CMK (cell line): ENCODE measurements around the gene CNTNAP5.

Source experiments
- DNase-seq: peaks from one replicate; pipeline ENCODE4 v3.0.0-alpha.2; 2010; ENCODE audit warnings: low read depth

CNTNAP5 gene

DNA sequence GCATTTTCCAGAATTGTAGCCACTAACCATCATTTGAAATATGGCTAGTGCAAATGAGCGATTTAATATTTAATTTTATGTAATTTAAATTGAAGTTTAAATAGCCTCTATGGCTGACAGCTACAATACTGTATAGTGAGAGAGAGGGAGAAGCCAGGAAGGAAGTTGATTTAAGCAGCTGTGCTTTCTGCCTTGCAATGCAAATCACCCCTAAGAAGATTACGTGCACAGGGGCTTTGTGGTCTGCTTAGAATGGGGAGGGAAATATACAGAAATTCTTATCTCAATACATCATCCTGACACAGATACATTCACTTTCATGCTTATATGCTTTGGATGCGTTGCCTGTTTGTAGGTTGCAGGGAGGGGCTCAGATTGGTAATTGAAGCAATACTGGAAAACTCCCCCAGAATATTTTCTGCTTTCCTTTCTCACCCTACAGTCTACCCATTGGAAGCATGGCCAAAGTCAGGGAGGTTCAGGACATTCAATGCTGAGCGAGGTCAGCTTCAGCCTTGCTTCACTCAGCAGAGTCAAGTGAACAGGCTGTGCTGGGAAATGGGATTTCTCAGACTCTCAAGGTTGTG lies 674.0 kb downstream of the CNTNAP5 start:
- DNase-seq = no peak

DNA sequence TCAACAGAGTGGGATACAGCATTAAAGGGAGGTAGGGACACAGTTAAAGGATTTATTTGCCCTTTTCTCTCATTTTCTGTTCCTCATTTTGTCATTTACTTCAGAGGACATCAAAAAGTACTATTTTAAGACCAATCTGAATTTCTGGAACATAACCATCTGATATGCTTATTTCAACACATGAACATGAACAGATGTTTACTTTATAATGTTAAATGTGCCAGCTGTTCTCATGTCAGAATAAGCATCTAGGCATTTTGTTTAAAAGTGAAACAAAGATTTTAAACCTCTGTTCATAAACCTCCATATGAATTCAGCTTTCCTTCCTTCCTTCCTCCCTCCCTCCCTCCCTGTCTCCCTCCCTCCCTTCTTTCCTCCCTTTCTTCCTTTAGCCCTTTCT lies 677.7 kb downstream of the CNTNAP5 start:
- no peak for DNase-seq

DNA sequence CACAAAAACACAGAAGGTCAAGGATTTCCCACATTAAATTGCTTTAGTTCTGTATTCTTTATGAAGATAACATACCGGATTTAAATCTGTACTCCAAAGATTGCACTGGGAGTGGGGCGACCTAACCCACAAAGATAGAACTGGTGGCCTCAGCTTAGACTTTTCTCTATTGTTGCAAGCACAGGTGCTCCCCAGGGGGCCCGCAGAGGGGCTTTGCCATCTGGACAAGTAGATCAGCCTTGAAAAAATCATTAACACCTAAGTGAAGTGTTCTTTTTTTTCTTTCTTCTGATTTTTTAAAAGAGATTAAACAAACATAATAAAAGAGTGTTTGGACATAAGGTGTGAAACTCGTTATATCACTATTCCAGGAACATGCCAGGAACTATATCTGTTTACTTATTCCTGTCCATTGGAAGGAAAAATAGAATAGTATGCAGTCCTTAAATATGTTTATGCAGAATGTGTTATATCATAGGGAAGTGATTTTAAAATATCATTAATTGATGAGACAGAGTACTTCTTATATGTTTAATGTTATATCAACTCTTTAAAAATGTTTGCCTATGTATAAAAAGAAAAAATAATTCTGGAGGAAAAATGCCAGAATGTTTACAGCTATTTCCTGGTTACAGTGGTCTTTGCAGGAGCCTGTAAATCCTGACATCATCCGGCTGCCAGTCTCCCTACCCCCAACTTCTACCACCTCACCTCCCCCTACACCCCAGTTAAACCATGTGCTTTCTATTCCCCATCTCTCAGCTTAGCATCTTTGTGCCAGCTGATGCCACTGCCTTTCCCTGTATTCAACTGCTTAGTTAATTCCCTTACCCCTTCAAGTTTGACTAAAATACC lies 679.2 kb downstream of the CNTNAP5 start:
- DNase-seq = no peak

DNA sequence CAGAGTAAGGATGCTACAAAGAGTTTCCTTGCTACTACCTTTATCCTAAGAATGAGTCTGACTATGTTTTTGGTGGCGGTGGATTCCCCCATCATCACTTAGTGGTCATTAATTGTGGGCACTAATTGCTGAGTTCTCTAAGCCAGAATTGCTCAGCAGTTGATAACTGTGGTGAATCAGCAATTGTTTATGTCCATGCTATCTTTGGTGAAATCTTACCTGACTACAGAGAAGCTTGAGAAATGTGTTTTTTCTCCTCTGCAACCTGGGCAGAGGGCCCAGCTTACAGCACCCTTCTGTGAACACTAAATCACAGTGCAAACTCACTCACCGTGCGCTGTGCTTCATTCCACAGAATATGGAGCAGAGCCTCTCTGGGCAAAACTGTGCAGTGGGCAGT lies 683.6 kb downstream of the CNTNAP5 start:
- no peak for DNase-seq

DNA sequence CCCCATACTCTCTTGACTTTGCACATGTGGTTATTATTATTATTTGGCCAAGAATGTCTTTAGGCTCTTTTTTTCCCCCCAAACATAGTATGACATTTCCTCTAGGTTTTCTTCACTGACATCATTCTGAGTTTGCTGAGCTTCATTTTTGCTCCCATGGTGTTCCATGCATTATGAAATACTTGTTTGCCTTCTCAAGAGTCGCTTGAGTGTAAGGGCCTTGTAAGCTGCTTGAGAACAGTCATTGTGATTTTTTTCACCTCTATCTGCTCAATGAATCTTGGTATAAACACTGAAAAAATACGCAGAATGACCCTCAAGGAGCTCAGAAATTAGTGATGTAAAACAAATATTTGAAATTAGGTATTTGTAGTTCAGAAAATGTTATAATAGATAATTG lies 688.9 kb downstream of the CNTNAP5 start:
- no peak for DNase-seq

DNA sequence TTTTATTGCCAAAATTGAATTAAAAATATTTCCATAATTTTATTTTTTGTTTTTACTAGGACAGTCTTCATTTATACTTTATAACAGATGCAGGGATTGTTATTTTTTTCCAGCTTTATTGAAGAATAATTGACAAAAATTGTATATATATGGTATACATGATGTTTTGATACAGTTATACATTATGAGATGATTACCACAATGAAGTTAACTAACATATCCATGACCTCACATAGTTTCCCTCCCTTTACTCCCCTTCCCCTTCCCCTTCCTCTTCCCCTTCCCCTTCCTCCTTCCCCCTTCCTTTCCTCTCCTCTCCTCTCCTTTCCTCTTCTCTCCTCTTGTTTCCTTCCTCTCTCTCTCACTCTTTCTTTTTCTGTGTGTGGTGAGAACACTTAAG lies 700.1 kb downstream of the CNTNAP5 start:
- DNase-seq = no peak

DNA sequence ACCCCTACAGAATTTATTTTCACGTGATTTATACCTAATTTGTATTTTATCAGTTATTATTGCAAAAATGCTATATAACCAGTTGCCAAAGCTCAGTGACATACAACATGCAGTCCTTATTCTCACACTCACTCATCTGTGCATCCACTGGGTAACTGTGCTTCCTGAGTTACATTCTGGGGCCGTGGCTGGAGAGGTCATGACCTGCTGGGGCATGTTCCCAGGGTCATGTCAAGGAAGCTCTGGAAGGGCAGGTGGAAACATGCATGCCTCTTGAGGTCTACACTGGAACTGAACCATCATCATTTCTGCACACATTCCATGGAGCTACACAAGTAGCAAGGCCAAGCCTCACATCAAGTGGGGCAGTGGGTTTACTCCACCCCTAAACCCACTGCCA lies 715.5 kb downstream of the CNTNAP5 start:
- DNase-seq = no peak

DNA sequence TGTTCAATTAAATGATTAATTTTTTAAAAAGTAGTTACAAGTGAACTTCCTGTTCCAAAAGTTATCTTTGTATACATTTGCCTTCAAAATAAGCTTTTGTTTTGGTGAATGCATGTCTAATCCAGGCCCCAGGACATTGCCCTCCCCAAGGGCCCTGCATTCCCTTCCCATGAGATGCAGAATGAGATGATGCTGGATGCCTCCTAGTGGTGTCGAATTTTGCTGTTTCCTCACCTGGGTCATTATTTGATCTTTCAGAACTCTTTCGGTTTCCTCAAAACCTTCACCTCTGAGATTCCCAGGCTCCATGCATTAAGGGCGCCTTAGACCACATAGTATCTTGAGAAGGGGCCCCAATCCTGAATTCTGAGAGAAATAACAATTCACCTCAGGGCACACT lies 728.8 kb downstream of the CNTNAP5 start:
- DNase-seq = no peak

DNA sequence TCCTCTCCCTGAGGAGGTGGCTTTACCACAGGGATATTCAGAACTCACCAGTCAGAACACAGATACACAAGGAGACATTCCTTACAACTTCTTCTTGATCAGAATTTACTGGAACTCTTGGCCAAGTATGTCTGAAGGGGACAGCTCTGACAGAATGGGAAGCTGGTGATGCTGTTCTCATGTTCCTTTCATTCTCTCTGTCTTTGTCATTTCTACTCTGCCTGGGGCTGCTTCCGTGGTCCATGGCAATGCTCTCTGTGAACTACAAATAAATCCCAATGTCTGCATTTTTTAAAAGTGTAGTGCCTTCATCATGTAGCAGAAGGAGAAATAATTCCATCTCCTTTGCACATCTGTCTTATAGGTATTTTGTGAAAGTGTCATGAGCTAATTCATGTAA lies 730.3 kb downstream of the CNTNAP5 start:
- DNase-seq = no peak

DNA sequence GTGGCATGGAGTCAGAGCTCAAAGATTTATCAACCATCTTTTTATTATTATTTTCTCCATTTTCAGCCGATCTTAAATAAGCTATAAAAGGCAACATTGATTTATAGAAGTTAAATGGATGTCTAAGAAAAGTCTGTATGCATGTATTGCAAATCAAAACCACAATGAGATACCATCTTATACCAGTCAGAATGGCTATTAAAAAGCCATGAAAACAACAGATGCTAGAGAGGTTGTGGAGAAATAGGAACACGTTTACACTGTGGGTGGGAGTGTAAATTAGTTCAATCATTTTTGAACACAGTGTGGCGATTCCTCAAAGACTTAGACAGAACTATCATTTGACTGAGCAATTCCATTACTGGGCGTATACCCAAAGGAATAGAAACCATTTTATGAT lies 731.0 kb downstream of the CNTNAP5 start:
- no peak for DNase-seq

DNA sequence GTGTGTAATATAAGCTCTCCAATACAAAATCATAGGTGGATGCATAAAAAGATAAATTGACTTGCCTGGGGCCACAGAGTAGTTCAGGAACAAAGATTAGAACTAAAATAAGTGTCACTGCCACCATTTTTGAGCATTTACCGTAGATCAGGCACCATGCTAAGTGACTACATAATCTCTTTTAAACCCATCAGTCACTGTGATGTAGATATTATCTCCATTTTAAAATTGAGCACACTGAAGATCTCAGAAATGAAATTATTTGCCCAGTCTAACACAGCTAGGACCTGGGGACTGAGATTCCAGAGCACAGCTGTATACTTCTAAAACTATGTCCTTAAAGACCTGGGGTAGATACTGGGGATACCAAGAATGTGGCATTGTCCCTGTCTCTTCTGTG lies 737.3 kb downstream of the CNTNAP5 start:
- no peak for DNase-seq

DNA sequence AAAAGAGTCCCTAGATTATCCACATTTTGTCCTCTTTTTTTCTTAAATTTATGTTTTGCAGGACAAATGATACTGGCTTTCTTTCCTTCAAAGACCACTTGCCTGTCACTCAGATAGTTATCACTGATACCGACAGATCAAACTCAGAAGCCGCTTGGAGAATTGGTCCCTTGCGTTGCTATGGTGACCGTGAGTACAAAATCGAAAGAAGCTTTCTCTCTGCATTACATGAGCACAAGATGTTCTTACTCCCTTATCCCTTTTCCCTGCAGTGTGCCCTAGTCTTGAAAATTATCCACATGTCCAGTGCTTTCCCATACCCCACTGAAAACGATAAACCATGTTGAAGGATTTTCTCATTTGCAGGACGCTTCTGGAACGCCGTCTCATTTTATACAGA lies 738.5 kb downstream of the CNTNAP5 start:
- DNase-seq = no peak

DNA sequence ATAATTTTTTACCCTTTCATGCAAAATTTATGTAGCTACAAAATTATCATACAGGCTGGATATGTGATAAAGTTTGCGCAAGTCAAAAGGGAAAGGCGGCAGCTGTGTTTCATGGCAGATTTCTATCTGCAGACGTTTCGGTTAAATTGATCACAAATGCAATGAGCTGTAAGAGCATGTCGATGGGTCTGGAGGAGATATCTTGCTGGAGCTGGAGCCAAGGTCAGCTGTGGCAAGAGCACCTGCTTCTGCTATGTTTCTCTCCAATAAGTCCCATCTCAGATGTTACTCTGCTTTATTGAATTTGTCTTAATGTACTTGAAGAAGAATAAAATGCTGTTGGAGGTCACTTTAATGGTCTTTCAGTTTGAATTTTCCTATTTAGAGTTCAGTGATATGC lies 749.7 kb downstream of the CNTNAP5 start:
- DNase-seq = no peak

DNA sequence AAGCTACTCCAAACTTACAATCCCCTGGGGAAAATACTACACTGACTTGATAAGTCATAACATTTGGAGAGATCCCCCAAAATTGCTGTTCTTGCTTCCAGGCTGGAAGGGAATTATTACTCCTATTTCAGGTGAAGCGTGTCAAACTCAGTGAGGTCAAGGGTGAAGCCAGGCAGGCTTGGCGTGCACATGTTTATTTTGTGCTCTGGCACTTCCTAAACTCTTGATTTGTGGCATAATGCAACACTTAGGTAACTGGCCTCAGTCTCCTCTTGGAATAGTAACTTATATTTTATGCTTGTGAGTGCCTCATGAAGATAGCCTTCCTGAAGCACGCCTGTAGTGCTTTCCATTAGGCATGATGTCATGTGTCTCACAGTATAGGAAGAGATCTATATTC lies 751.2 kb downstream of the CNTNAP5 start:
- DNase-seq = no peak

DNA sequence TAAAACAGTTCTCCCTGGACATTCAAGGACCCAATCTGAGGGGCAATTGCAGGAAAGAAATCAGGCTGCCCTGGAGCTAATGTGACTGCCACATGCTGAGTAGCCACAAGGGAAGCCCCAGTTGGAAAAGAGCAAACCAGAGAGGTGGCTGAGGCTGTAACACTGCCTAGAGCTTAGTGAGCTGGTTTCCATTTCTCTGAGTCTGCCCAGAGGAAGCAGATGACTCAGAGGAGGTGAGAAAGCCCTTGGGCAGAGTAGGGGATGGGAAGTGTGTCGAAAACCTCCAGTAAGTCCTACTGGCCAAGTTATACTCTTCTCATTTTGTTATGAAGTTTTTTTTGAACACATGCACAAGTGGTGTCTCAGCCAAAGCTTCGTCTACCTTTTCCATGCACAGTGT lies 753.0 kb downstream of the CNTNAP5 start:
- no peak for DNase-seq

DNA sequence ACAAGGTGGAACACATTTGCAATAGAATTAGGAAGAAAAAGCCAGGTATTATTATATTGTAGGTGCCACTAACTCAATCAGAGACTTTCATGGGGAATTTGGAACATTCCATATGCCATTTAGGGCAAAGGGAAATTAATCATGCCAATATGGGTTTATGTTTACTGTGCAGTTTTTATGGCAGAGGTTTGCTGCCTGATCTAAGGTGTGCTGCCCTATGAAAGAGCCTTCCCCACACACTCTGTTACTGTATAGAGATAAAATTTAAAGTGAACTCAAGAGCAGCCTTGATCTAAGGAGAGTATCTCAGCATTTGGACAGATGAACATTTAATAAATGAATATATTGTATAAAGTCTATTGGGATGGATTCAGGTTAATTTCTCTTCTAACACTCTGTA lies 771.6 kb downstream of the CNTNAP5 start:
- DNase-seq = no peak

DNA sequence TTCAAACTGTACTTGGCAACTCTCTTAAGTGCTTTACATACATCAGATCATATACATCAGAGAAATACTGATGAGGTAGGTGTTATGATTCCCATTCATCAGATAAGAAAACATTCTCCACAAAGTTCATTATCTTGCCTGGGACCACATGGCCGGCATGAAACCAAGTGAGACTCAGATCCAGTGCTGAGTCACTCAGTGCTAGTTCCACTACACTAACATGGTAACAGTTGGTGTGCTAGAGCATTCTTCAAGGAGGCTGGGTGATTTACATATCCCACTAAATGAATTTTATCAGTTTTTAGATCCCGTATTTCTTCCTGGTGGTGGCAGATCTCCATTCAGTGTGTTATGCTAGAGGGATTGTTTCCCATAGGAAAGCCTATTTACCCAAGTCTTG lies 772.0 kb downstream of the CNTNAP5 start:
- DNase-seq = no peak

DNA sequence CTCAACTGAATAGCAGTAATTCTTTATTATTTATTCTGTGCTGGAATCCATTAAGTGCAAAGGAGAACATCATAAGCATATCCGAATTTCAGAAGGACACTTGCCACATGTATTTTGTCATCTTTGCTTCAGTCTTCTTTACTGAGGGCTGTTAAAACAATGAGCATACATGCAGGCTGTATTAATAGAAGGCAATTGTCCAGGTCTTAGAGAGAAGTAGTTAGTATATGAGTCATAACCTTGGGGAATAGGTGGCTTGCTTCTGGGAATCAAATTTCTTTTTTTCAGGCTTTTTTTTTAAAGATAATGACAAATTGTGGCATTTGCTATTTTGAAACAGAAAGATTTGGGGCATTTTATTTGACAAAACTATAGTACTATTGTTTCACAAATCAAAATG lies 773.5 kb downstream of the CNTNAP5 start:
- no peak for DNase-seq

DNA sequence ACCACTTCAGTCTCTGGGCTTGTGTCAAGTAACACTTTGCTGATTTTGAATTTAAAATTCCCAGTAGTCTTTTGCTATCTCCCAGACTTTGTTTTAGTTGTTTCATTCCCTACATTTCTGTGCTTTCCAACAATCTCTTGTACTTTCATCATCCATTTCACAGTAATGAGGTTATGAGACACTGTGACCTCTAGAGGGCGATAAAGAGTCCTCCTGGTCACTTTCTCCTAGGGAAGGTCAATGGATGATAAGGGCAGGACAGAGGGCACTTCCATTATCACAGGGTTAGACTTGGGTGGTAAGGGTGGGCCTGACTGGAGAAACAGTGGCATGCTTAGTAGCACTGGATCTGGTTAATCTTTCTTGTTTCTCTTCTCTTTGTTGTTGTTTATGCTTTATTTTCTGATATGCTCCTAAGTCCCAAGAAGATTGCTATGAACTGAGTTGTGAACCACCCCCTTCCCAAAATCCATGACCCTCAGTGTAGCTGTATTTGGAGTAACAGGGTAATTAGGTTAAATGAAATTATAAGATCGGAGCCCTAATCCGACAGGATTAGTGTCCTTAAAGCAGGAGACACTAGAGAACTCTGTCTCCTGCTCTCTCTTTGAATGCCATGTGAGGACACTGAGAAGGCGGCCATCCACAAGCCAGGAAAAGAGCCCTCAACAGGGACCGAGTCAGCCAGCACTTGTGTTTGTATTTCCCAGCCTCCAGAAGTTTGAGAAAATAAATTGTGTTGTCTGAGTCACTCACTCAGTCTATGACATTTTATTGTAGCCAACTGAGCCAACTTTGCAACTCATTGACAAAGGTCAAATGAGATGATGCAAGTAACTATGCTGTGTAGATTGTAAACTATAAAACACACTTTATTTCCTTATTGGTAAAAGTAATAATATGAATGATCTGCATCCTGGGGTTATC lies 779.2 kb downstream of the CNTNAP5 start:
- DNase-seq = peak; percentile 8

DNA sequence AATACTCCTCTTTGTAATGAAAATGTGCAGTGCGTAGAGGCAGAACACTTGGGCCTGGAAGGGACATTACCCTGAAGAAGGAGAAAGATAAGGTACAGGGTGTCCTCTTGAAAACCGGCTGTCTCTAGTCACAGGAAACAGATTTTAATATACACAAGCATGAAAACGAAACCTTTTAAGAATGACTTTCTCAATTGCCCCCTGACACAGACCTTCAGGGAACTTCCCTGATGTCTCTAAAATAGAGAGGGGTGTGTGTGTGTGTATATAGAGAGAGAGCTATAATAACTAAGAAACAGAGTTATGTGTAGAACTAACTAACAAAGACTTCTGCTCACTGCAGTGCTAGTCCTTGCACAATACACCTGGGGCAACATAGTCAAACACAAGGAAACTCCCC lies 780.0 kb downstream of the CNTNAP5 start:
- no peak for DNase-seq

DNA sequence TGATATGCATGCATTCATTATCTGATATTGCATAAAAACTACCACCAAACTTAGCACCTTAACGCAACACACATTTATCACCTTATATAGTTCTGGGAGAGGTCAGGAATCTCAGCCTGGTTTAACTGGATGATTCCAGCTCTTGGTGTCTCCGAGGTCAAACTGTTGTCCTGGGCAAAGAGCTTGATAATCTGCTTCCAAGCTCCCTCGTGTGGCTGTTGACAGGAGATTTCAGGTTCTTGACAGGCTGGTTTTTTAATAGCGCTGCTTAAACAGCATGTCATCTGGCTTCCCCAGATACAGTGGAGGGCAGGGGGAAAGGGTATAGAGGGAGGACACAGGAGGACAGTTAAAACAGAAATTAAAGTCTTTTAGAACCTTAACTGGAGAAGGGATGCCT lies 785.0 kb downstream of the CNTNAP5 start:
- DNase-seq = no peak

DNA sequence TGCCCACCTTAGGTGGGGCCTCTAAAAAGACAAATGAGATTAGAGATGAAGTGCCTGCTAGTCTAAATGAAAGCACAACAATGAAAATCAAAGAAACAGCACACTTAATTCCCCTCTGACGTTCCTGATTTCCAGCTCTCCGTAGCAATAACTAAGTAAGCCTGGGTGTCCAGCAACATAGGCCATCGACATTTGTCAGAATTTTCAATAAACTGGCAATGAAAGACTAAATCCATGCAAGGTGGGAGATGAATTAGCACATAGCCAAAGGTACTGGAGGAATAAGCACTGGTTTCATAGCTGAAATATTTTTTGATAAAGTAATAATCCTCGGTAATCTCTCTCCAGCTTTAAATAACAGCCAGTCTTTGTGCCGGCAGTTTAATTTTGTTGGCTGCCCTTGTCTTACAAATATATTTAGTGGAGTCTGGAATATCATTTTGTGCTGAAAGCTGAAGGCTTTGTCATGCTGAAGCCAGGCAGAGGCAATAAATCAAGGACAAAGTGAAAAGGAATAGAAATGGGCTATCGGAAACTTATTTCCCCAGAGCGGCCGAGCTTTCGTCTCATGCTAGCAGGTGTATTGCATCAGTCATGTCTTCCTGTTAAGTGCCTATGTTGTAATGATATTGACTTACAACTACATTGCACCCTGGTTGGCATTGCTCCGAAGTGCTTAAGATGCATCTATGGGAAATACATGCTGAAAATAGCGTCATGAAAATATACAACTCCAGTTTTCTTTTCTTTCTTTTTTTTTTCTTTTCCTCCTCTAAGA lies 790.1 kb downstream of the CNTNAP5 start:
- no peak for DNase-seq
